LNCAP (cell line): ENCODE data around the gene IGSF21.

Experiments used
- CTCF ChIP-seq: fragments of 450-650 bp; IDR thresholded peaks from 2 replicates; pipeline ENCODE4 v1.5.1; 2017; ENCODE audit warnings: mild to moderate bottlenecking

Gene IGSF21

DNA sequence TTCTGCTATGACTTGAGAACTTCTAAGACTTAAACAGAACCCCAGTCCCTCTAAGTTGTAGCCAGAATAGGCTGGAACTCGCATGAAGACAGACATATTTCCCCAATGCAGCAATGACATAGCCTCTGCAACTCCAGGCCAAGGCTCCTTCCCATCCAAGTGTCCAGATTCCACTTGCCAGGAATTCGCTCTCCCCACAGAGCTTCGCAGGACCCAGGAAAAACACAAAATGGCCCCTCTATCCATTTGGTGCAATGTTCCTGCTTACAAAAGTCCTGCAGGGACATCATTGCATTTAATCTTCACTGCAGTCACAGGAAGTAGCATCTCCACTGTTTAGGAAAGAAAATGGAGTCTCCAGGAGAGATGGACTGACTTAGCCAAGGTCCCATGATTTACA, 225.6 kb downstream of the IGSF21 start:
- TF ChIP-seq CTCF: no peak

- TF ChIP-seq CTCF: no peak
Measured at GRCh38 chr1:18336801-18337200, 229.2 kb downstream of the IGSF21 start.

GRCh38 chr1:18337757-18338156, 230.2 kb downstream of the IGSF21 start:
- no peak for TF ChIP-seq CTCF

DNA sequence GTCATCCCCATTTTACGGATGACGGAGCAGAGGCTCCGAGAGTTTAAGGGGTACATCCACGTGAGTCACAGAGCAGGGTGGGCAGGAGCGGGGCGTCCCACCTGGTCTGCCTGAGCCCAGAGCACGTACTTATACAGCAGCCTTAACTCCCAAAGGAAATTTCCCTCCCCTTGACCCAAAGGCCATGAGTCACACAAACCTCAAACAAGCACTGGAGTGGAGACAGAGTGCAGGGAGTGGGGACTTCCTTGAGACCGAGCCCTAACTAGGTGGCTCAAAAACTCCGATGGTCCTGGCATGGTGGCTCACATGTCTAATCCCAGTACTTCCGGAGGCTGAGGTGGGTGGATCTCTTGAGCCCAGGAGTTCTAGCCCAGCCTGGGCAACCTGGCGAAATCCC, 231.6 kb downstream of the IGSF21 start:
- no peak for TF ChIP-seq CTCF

DNA sequence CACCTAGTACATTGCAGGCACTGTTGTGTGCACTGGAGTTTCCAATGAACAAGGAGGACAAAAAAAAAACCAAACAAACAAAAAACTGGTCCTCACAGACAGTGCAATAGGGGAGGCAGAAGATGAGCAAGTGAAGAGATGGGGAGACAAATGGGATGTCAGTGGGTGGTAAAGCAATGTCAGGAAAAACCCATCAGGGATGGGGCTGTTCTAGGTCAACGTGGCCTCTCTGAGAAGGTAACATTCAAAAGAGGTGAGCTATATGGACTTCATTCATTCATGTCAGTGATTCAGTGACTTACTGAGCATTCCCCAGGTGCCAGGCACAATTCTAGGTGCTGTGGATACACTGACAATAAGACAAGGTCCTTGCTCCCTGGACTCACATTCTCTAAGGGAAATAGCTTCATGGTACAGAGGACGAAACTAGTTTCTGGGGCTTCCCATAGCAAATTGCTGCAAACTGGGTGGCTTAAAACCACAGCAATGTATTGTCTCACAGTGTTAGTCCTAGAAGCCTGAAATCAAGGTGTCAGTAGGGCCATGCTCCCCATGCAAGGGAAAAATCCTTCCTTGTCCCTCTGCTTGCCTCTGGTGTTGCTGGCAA, 232.7 kb downstream of the IGSF21 start:
- no peak for TF ChIP-seq CTCF

GRCh38 chr1:18340787-18341186, 233.2 kb downstream of the IGSF21 start:
- TF ChIP-seq CTCF: no peak

DNA sequence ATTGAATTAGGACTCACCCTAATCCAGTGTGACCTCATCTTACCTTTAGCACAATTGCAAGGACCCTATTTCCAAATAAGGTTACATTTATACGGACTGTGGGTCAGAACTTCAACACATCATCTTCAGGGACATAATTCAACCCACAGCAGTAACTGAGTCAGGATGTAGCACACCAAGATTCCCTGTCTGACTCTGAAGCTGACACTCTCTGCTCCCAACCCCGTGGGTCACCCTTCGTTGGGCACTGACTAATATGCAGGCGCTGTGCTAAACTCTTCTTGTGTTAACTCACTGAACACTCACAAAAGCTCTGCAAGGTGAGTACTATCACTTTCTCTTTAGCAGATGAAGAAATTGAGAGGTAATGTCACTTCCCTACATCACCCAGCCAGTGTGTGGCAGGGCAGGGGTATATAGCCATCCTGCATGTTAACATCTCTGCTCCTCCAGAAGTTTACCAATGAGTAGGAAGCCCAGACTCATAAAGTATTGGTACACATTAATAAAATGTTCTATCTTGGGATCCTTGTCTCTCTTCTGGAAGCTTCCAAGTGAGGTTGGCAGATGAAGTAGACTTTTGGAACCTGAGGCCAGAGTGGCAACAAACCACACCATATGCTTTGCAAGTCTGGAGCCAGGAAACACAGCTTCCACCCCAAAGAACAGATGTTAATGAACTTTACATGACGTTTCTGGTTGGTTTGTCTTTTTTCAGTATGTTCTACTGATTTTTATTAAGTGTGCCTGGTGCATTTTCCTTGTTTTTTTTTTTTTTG, 233.9 kb downstream of the IGSF21 start:
- no peak for TF ChIP-seq CTCF
